ELF-1 (cell line): ENCODE measurements around the gene KIAA0232.
A peak's percentile ranks its signal among the peaks of the same experiment; 100 is the strongest.

ENCODE experiments used
- DNase-seq: peaks from one replicate; pipeline ENCODE4 v3.0.0-alpha.2; 2016; ENCODE audit warnings: low read depth, low spot score

KIAA0232 gene

DNA sequence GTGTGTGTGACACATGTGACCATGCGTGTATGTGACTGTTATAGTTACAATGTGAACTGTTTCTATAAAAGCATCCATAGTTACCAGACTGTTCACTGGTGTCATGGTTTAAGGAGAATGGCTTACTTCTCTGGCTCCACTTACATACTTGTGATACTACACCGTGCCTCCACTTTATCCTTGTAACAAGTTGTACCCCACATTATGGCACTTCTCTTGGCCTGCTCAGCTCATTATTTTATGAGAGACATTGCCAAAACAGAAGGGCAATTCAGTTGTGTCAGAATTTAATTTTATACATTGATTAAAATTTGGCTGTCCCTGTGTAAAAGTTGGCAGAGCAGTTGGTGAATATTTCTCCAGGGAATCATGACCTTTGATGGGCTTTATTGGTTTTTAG is 64.7 kb downstream of the KIAA0232 start:
- DNase-seq: no peak

DNA sequence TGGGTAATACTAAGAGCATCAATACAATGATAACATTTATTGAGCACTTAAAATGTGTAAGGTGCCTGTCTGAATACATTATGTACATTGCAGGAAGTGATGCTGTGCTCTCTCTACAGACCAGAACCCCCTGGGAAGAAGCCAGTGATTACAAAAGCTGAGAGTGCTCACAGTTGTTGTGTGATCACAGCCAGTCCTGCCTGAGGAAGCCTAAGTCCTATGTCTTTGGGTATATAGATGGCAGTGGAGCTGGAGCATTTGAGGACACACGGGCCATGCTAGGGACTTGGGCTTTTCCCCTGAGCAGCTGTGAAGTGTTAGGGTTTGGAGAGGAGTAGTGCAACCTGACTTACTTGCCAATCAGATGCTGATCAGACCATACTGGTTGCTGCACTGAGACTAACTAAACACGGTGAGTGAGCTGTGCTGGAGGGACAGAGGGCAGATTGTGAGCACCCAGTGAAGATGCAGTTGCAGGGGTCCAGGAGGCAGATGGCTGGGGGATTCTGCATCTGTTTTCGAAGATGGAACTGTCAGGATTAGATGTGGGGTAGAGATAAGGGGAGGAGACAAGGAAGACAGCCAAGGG is 66.3 kb downstream of the KIAA0232 start:
- DNase-seq: no peak

DNA sequence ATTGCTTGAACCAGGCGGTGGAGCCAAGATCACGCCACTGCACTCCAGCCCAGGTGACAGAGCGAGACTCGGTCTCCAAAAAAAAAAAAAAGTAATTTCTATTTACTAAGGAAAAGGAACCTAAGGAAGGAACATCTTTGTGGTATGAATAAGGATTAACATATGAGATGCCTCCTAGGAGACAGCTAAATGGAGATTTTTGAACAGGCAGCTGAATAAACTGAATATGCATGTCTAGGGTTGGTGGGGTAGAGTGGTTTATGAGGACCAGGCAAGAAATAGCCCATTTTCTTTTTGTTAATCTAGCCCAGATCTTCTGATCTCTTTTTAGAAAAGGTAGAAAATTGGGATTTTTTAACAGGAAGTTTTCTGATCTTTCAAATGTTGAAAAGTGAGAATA is 67.2 kb downstream of the KIAA0232 start:
- no peak for DNase-seq

DNA sequence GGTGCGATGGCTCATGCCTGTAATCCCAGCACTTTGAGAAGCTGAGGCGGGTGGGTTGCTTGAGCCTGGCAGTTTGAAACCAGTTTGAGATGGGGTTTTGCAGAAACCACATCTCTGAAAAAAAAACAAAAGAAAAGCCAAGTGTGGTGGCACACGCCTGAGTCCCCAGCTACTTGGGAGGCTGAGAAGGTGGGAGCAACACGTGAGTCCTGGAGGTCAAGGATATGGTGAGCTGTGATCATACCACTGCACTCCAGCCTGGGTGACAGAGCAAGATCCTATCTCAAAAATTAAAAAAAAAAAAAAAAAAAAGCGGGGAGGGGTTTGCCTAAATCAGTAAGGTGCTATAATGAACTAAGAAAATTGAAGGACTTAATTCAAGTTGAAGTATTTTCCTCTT is 68.9 kb downstream of the KIAA0232 start:
- no peak for DNase-seq

DNA sequence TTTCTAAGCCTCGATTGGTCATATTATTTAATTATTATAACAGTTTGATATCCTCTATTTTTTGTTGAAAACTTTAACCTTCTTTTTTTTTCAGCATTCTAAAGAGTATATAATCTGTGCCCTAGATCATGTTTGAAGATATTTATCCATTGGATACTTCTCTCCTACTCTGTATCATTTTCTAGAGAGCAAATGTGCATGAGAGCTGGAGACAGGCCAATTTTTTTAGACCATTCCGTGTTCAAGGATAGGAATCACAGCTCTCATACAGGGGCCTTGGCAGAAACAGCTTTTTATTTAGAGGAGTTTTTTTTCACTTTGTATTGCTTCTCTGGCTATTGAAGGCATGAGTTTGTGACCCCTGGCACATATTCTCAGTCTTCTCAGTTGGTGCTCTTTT is 69.4 kb downstream of the KIAA0232 start:
- no peak for DNase-seq

DNA sequence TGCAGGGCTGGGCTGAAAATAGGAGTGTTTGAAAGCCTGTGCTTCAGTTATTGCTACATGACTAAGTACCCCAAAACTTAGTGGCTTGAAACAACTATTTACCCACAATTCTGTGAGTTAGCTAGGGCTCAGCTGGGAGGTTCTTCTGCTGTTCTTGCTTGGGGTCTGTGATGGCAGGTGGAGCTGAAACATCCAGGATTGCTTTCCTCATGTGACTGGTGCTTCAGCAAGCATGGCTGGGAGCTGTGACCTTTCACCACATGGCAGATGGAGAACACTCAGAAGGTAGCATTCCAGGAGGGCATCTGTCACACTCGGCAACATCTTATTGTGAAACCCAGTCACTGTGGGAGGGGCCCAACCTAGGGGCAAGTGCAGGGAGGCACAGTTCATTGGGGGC is 70.1 kb downstream of the KIAA0232 start:
- no peak for DNase-seq

DNA sequence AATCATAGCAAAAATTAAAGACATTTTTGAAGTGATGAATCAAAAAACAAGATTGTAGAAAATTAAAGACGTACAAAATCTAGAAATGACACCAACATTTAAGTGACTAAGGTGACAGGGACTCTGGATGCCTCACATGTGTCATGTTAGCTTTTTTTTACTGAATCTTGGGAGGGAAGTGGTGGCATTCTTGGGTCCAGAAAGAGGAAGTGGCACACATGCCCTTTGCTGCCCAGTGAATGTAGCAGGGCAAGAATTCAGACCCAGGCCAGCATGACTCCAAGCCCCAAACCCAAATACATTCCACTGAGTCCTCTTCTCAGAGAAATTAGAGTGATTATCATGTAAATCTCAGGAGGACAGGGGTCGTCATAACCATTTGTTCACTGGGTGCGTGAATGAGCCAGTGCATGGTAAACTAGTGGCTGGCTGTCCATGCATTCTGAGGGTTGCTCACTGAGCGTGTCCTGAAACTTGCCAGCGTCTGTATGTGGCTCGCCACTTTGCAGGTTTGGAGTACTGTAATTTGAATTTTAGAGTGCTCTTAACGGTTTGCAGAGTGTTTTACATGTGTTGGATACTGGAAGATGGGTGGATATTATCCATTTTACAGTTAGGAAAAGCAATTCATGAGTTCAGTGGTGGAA is 71.7 kb downstream of the KIAA0232 start:
- no peak for DNase-seq

DNA sequence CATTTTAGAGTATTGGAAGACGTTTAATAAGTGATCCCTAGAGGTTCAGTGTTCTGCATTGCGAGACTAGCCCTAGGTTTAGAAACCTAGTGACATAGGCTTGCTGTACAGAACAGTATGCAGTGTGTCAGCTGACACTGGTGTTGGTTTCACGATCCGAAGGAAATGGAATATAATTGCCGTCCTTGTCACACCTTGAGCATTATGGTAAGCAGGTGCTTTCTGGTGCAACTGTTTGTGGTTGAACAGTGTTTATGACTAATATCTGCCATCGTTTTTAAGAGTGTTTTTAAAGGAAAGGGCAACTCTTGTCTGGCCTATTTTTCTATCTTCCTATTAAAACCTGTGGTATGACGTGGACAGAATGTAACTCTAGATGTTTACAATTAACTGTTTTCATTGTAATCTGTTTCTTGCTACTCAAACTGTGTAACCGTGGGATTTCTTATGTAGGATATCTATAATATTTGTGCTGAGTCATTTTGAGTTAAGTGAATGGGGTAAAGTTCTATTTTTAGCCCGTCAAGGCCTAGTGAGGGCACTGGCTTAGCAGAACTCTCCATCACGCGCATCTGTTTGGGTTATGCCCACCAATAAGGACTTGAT is 73.3 kb downstream of the KIAA0232 start:
- no peak for DNase-seq

DNA sequence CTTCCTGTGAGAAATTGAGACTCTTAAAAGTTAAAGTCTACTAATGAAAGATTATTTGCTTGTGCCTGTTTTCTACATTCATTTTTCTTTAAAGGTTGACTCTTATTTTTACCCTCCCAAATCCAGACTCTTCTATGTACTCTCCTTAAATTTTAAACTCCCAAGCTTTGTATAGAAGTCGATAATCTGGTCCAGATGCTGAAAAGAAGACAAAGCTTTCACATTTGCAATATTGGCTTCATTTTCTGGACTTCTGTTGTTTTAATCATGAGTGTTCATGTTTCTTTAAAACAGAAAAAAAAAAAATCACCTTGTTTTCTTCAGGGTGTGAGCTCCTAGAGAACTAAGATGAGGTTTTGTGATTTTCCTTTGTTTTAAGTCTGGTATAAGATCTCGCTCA is 73.9 kb downstream of the KIAA0232 start:
- no peak for DNase-seq

DNA sequence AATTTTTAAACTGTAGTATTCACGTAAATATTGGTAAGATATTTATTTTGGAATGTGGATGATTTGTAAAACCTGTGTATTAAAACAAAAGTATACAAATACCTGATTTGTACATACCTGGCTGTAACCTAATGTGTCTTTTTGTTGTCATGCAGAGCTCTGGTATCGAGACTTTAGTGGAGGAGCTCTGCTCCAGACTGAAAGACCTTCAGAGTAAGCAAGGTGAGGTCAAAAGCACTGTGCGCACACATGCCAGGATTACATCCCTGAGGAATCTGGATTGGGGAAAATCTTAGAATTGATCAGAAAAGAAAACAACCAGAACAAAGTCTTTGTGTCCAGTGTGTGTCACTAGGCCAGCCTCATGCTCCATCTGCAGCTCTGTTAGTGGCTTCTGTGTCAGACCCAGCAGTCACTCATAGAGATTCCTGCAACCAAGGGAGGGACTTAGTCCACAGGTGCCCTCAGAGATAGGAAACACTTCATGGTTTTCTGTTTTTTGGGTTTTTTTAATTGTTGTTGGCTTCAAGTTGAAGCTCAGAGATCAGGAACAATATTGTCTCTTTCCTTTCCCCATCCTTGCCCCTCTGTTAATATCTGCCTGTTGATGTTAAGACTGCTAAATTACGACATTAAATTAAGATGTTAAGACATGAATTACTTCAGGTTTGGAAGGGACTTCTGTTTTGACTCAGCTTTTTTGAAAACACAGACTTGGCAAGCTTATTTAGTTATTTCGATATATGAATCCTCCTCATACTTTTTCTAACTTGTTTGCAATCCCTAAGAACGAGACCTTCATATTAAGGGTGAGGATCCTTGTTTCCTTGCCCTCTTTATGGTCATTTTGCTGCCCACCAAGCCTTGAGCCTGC is 74.7 kb downstream of the KIAA0232 start:
- no peak for DNase-seq

DNA sequence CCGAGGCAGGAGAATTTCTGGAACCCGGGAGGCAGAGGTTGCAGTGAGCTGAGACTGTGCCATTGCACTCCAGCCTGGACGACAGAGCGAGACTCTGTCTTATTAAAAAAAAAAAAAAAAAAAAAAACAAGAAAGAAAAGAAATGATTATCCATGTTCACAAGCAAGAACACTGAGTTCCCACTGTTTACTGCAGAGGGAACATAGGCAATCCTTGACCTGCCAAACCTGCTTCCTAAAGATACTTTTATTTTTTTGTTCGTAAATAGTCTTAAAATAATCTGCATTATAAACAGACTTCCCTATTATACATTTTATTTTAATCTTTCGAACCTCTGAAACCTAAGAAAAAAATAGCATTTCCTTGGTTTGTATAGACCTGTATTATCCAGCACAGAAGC is 76.5 kb downstream of the KIAA0232 start:
- DNase-seq: no peak

DNA sequence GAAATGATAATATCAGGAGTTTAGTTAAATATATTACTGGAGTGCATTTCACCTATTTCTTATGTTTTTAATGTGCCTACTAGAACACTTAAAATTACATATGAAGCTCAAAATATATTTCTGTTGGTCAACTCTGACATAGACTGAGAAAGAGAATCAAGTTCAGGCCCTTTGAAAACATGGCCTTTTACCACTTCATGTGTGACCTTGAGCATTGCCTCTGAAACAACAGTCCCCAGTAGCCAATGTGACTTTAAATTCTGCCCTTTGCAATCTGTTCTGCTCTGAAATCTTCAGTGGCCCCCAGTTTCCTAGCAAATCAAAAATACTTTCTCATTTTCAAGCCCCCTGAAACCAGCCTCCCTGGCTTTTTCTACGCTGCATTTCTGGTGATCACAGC is 77.0 kb downstream of the KIAA0232 start:
- DNase-seq: no peak

DNA sequence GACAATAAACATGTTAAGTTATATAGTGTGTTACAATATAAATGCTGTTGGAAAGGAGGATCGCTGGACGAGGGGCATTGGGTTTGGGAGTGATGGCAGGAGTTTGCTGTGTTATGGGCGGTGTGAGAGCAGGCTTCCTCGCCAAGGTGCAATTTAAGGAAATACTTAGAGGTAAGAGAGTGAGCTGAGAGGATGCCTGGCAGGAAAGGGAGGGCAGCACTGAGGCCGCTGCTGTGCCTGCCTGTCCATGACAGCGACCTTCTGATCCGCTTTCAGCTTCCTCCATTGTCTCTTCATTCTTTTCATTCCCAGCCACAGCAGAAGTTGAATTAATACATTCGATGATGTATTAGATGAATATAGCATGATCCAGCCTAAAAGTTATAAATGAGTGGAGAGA is 85.9 kb downstream of the KIAA0232 start:
- no peak for DNase-seq

DNA sequence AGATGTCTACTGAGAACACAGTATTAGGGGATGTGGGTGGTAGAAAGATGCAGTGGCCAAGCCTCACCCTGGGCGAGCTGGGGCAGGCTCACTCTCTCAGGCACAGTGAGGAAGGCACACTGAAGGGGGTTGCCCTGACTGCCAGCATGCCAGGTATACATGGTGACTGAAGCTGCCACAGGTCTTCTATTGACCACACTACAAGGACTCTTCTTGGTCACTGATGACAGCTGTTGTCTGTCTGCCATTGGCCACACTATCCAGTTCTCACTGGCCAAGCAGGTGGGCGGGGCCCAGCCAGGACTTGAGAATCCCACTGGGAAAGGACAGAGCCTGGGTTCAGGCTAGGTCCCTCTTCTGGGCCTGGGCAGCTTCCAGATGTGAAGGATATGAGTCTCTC is 87.4 kb downstream of the KIAA0232 start:
- DNase-seq: no peak

DNA sequence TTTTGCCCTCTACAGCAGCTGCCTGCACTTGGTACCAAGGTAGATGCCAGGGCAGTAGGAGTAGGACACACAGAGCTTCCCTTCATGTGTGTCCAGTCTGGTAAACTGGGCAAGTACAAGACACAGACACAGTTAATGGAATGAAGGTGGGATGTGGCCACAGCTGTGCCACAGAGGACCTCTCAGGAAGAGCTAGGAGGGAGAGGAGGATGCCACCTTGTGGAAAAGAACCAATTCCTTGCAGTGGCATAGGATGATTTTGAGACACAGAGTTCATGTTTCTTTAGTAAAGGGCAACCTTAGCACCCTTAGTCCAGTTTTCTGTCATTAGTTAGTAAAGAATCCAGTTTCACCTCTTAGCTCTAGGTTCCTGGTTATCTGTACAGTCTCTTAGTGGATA is 90.8 kb downstream of the KIAA0232 start:
- no peak for DNase-seq

DNA sequence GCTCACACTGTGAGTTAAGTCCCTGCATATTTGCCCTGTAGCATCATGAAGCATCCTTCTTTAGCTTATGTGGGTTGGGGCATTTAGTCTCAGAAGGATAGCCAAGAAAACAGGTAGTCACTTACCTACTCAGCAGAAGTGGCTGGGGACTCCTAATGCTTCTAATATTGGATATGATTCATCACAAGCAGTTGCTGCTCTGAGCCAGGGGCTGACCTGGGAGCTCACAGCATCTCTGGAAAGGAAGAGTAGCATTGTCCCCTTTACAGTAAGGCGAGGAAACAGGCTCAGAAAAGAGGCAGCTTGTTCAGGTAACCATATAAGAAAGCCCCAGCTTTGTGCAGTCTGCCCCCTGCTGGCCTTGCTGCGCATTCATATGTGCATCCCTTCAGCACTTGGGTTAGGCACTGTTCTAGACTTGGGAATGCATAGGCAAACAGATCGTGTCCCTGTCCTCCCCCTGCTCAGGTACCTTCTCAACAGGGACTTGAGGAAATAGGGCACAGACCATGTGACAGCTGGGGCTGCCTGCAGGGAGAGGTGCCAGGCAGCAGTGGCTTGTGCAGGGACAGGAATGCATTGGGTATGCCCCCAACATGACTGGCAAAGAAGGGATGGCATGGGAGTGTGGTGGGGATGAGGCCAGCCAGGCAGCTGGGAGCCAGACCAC is 91.4 kb downstream of the KIAA0232 start:
- DNase-seq: peak; percentile 69

DNA sequence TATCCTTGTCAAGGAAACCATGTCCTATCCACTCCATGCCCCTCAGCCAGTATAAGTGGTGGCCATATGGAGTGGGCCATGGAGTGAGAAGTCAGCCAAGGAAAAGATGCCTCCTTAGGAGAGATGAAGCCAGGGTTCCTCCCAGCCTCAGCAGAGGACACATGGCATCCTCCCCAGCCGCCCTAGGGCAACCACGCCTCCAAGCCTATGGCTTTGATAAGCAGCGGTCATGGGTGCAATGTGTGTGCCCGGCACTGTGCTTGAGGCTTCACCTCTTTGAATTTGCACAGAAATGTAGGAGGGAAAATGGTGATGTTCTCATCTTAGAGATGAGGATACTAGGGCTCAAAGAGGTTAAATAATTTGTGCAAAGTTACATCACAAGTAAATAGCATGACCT is 92.5 kb downstream of the KIAA0232 start:
- DNase-seq: no peak

DNA sequence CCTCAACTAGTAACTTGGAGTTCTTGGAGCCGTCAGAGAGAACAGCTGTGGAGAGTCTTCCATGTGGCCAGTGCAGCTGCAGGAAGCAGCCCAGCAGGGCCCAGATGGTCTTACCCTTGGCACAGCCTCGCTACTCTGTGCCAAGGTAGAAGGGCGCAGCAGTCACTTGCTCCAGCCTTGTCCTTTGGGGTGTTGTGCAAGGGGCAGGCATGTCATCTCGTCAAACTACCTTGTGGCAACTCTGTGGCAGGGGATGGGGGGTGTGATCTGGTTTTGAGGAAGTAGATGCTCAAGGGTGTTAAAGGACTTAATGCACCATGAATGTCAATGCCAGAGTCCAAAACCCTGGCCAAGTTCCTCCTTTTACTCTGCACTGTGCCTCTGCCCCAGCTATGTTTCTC is 92.9 kb downstream of the KIAA0232 start:
- no peak for DNase-seq

DNA sequence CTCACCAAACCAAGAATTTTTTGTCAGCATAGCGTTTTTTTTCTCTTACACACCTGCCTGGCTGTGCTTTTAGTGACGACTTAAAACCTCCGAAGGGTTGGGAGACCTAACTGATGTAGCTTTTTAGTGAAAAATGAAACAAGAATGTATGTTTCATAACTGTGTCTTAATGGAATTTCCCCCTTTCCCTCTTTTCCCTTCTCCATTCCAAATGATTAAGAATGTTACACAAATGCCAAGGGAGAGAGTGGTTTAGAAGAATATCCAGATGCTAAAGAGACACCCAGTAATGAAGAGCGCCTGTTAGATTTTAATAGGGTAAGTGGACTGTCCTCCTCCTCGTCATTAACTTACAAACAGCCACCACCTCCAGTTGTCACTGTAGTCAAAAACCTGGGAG is 93.9 kb downstream of the KIAA0232 start:
- no peak for DNase-seq

DNA sequence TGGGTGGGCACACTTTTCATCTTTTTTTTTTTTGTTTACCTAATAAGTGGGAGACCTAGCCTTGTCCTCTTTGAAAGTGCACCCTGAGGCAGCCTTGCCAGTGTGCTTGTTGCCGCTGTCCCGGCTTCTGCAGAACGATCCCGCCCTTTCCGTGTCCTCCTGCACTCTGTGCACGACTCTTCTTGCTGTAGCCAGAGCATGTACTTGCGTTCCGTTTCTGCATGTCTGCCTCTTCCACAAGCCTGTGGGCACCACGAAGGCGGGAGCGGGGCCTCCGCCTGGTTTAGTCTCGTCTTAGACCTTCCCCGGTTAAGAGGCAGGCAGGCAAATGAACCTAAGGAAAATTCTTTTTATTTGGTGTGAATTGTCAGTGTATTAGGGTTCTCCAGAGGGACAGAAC is 94.5 kb downstream of the KIAA0232 start:
- no peak for DNase-seq

DNA sequence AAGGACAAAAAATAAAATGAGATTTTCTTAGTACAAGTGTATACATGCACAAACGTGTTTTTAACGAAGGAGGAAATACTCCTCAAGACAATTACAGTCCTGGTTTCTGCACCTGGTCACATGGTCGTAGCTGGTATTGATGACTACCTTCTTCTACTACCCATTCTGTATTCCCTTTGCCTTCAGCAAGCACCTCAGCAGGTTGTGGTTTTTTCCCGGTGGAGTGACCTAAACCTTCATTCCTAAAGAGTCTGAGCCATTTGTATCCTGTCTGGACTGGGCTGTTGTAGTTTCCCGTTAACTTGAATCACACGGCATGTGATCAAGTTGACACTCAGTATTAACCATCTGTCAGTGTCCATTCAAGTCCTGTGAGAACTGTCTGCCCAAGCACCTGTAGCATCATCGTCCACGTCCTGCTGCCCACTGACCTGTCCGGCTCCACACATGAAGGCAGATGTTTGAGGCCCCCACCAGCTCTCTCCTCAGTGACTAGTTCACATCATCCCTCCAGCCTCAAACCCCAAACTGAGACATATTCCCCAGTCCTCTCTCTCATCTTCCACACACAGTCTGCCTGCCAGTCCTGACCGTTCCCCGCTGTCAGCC is 96.0 kb downstream of the KIAA0232 start:
- DNase-seq: no peak

DNA sequence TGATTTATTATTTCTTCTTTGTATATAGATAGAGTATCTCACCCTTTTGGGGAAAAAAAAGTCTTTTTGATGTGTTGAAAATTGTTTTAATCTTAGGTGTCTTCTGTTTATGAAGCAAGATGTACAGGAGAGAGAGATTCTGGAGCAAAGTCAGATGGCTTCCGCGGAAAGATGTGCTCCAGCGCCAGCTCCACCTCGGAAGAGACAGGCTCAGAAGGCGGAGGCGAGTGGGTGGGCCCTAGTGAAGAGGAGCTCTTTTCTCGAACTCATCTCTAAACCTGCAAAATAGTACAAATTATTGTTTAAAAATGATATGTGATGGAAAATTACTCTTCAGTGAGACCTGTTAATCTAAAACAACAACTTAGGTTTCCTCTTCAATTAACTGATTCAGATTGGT is 98.2 kb downstream of the KIAA0232 start:
- DNase-seq: no peak
